HepG2 (cell line): Measurements from ENCODE around the gene RPGR. TPM values are rescaled to one million over a fixed set of nuclear protein-coding genes. Genes with fewer than 3 reads are reported as not detected.

Source experiments
- AGO2 ChIP-seq: fragments of 200-400 bp; formaldehyde crosslinking; optimal IDR thresholded peaks from 2 replicates; pipeline ENCODE3; 2017; ENCODE audit warnings: mild to moderate bottlenecking, low read depth, low read length, moderate library complexity
- ARNTL ChIP-seq: sonication (generic); formaldehyde crosslinking; IDR thresholded peaks from 2 replicates; pipeline ENCODE4 v1.4.0; 2020; ENCODE audit warnings: mild to moderate bottlenecking, missing genetic modification reagents
- BHLHE40 ChIP-seq: IDR thresholded peaks from 2 replicates; pipeline ENCODE4 v1.6.1; 2011; ENCODE audit warnings: low read length, improper control_type of control experiment
- CHCHD3 ChIP-seq: sonication (generic); formaldehyde crosslinking; IDR thresholded peaks from 2 replicates; pipeline ENCODE4 v1.8.0; 2022; ENCODE audit warnings: mild to moderate bottlenecking, missing genetic modification reagents, moderate library complexity
- NONO ChIP-seq, 2 experiments: fragments of 450-650 bp in 1 of 2; sonication (generic) in 1 of 2; formaldehyde crosslinking in 1 of 2; IDR thresholded peaks in 1 of 2; conservative IDR thresholded peaks in 1 of 2; 2 replicates each; pipeline versions ENCODE4 v1.6.1 to v1.8.0; 2017 to 2022; ENCODE audit warnings: mild to moderate bottlenecking in 1 of 2, missing genetic modification reagents in 1 of 2, moderate library complexity in 1 of 2
- RAD21 ChIP-seq: fragments of 450-650 bp; formaldehyde crosslinking; IDR thresholded peaks from 2 replicates; pipeline ENCODE4 v1.5.0; 2020; ENCODE audit warnings: mild to moderate bottlenecking
- REL ChIP-seq: sonication (generic); formaldehyde crosslinking; conservative IDR thresholded peaks from 2 replicates; pipeline ENCODE4 v1.8.0; 2022; ENCODE audit warnings: mild to moderate bottlenecking, missing genetic modification reagents, moderate library complexity
- SMAD3 ChIP-seq: sonication (generic); formaldehyde crosslinking; IDR thresholded peaks from 2 replicates; pipeline ENCODE4 v1.4.0; 2020; ENCODE audit warnings: missing genetic modification reagents
- STAG1 ChIP-seq: sonication (generic); formaldehyde crosslinking; IDR thresholded peaks from 2 replicates; pipeline ENCODE4 v1.4.0; 2020; ENCODE audit warnings: missing genetic modification reagents
- TEF ChIP-seq: sonication (generic); formaldehyde crosslinking; IDR thresholded peaks from 2 replicates; pipeline ENCODE4 v1.5.0; 2020; ENCODE audit warnings: missing genetic modification reagents
- THAP9 ChIP-seq: sonication (generic); formaldehyde crosslinking; IDR thresholded peaks from 2 replicates; pipeline ENCODE4; 2020; ENCODE audit warnings: missing genetic modification reagents, mild to moderate bottlenecking, borderline replicate concordance
- TRIM24 ChIP-seq: sonication (generic); formaldehyde crosslinking; IDR thresholded peaks from 2 replicates; pipeline ENCODE4 v1.8.0; 2022; ENCODE audit warnings: mild to moderate bottlenecking, missing genetic modification reagents
- UBTF ChIP-seq: sonication (generic); formaldehyde crosslinking; IDR thresholded peaks from 2 replicates; pipeline ENCODE4 v1.4.0; 2020; ENCODE audit warnings: mild to moderate bottlenecking, missing genetic modification reagents
- ZNF264 ChIP-seq: sonication (generic); formaldehyde crosslinking; IDR thresholded peaks from 2 replicates; pipeline ENCODE4 v1.4.0; 2020; ENCODE audit warnings: missing genetic modification reagents
- ZNF354B ChIP-seq: sonication (generic); formaldehyde crosslinking; IDR thresholded peaks from 2 replicates; pipeline ENCODE4 v1.8.0; 2022; ENCODE audit warnings: mild to moderate bottlenecking, missing genetic modification reagents
- ZNF546 ChIP-seq: sonication (generic); formaldehyde crosslinking; conservative IDR thresholded peaks from 2 replicates; pipeline ENCODE4 v1.8.1; 2023; ENCODE audit warnings: mild to moderate bottlenecking, missing genetic modification reagents
- ZNF567 ChIP-seq: sonication (generic); formaldehyde crosslinking; IDR thresholded peaks from 2 replicates; pipeline ENCODE4 v1.8.1; 2023; ENCODE audit warnings: mild to moderate bottlenecking, missing genetic modification reagents, borderline replicate concordance
- ZNF740 ChIP-seq: sonication (generic); formaldehyde crosslinking; IDR thresholded peaks from 2 replicates; pipeline ENCODE4 v1.4.0; 2020; ENCODE audit warnings: missing genetic modification reagents
- ZNF761 ChIP-seq: sonication (generic); formaldehyde crosslinking; conservative IDR thresholded peaks from 2 replicates; pipeline ENCODE4 v1.4.0; 2020; ENCODE audit warnings: mild to moderate bottlenecking, missing genetic modification reagents
- ZNF800 ChIP-seq: sonication (generic); formaldehyde crosslinking; IDR thresholded peaks from 2 replicates; pipeline ENCODE4 v1.4.0; 2020; ENCODE audit warnings: missing genetic modification reagents
- ZNF841 ChIP-seq: sonication (generic); formaldehyde crosslinking; IDR thresholded peaks from 2 replicates; pipeline ENCODE4 v1.8.1; 2023; ENCODE audit warnings: missing genetic modification reagents, borderline replicate concordance
- polyA plus RNA-seq, 8 experiments: library from polyadenylated mRNA; depleted of rRNA in 3 of 8; stranded (reverse) in 7 of 8; unstranded in 1 of 8; fragments of >200 nt; fragmentation: Illumina TruSeq in 4 of 8; extraction: Trizol in 4 of 8; gene quantifications; 2 replicates each; pipeline versions ENCODE4 v1.2.1 to v1.2.3, GENCODE V29; 2011 to 2016; ENCODE audit warnings: low read depth in 4 of 8, missing spikeins in 1 of 8, mixed read lengths in 1 of 8; ENCODE audit not compliant: insufficient read depth in 1 of 8
- total RNA-seq, 5 experiments: library from RNA; depleted of rRNA; stranded (reverse); fragments of >200 nt; fragmentation: Illumina TruSeq; extraction: Trizol; gene quantifications; 2 replicates each; pipeline ENCODE4 v1.2.3, GENCODE V29; 2016; ENCODE audit warnings: low read depth in 1 of 5

RPGR gene
- total and polyA plus RNA-seq, 2 of the 13 experiments (the other 11 are each of a cell fraction or from before 2014, with no cell fraction given) = 2.1 to 12.1 TPM

GRCh38 chrX:38327007-38327774, at the start of gene RPGR (continued):
- TF ChIP-seq UBTF (peak; percentile 86), RAD21 (CRISPR knock-in tag) (peak; percentile 88), ZNF841 (CRISPR knock-in tag) (no peak), ZNF264 (CRISPR knock-in tag) (0 out of 2 replicates have a peak, but pooled peaks have one; percentile 24), TEF (no peak), THAP9 (CRISPR knock-in tag) (peak; percentile 62; the same call in 1 of the 2 replicates), ZNF800 (CRISPR knock-in tag) (no peak), ZNF567 (CRISPR knock-in tag) (0 out of 2 replicates have a peak, but pooled peaks have one; percentile 41), ZNF546 (no peak), CHCHD3 (CRISPR knock-in tag) (no peak), STAG1 (peak; percentile 76), ZNF354B (CRISPR knock-in tag) (no peak), BHLHE40 (no peak), ZNF761 (no peak), TRIM24 (CRISPR knock-in tag) (no peak), REL (0 out of 2 replicates have a peak, but pooled peaks have one; percentile 42), ZNF740 (CRISPR knock-in tag) (peak; percentile 86; the same call in 1 of the 2 replicates), ARNTL (CRISPR knock-in tag) (no peak), NONO (IDR thresholded peaks at IDR 0.05) (no peak), NONO (CRISPR knock-in tag; conservative IDR thresholded peaks at IDR 0.05) (peak; percentile 89), AGO2 (peak; percentile 29), SMAD3 (CRISPR knock-in tag) (no peak)
